Left cardiac atrium (tissue), 4 donors: ENCODE data around the gene RIPK3. TPM values are rescaled to one million over a fixed set of nuclear protein-coding genes. Genes with fewer than 3 reads are reported as not detected.

Experiments
- ATAC-seq, 2 donors: fragments of 200-7000 bp; cut with Tn5 transposase; one replicate each; pipeline ENCODE4 v1.9.1; 2020; ENCODE audit warnings: mild to moderate bottlenecking in 2 of 2, moderate library complexity in 2 of 2
- DNase-seq: peaks from one replicate; pipeline ENCODE4 v3.0.0-alpha.2; 2020
- intact Hi-C, 2 donors: fragments of 100-400 bp; cut with DNase I; formaldehyde crosslinking; loops; one replicate each; pipeline versions ENCODE4 v1.14.1 to v1.15.1; 2022 to 2023
- total RNA-seq, 2 donors: library from RNA; stranded (reverse); fragmentation: NEBNext Ultra II Directional; extraction: Animal tissue kit (Norgen Biotek cat#: 25700); gene quantifications; one replicate each; pipeline ENCODE4 v1.2.1, GENCODE V29; 2021
- donor health status: DM: no; HTN: yes; CAD: no.
- donor health status: DM: no; HTN: yes; CAD: no; lungs with severe emphysema.
- donor health status: DM: yes; HTN: yes; CAD: no.
- donor health status: Dilated cardiomyopathy.

Gene RIPK3
- total RNA-seq, 2 donors from 2014 or later, result 6.5 to 6.7 TPM

GRCh38 chr14:24296341-24297157 lies 43.2 kb downstream of the RIPK3 start:
- DNase-seq, result peak; percentile 69
- intact Hi-C loops, result loop anchor here in 1 of 2 donors (1.0 kb wide), 1 partner anchor 53 kb away; no protein-coding TSS in a partner anchor
- ATAC-seq, result peak; percentile 55 to 71

GRCh38 chr14:24293525-24293924 lies 46.3 kb downstream of the RIPK3 start:
- intact Hi-C loops, result no loop called here
- no peak for ATAC-seq
- DNase-seq, result no peak

DNA sequence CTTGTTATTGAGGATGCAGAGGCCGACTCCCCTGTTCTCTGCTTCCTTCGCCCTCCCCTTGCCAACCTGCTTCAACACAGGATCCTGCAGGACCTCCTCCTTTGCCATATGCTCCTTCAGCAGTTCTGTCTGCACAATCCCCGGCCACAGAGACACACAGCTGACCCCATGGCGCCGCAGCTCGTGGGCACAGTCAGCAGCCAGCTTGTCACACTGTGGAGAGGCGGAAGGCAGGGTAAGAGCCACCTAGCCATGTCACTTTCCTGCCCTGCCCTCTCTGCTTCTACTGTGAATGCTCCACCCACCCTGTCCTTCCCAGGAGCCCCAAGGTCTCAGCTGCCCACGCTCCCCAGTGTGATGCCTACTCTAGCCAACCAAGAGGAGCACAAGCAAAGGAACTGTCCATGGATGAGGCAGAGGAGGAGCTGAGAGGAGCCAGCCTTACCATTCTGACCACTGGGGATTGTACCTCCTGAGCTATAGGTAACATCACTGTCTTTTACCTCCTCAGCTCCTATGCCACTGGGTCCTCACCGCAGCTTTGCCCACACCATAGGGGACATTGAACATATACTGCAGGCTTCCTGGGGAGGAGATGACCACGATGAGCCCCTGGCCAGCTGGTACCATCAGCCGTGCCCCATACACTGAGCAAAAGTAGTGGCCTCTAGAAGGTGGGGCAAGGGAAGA lies 47.5 kb downstream of the RIPK3 start:
- intact Hi-C loops, result no loop called here
- DNase-seq (no peak), ATAC-seq (no peak)

- DNase-seq (no peak), ATAC-seq (no peak)
- intact Hi-C loops, result no loop called here
These were observed 48.2 kb downstream of the RIPK3 start for GRCh38 chr14:24291446-24292117.

DNA sequence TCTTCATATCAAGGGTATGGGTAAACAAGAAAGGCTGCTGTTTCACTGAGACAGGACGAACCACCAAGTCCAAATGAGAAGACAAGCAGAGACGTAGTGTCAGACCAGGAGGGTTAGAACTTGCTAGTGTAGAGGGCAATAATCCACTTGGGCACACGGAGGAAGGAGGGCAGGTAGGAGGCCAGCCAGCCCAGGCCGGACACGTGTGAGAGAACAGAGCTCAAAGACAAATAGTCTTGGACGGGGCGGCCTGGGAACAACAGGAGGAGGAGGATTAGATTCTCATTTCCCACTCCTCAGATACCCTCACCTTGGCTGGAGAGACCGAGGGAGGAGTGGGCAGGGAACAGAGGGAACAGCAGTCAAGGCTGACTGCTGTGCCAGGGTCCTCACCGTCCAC lies 49.0 kb downstream of the RIPK3 start:
- ATAC-seq (no peak), DNase-seq (no peak)
- intact Hi-C loops, result no loop called here

DNA sequence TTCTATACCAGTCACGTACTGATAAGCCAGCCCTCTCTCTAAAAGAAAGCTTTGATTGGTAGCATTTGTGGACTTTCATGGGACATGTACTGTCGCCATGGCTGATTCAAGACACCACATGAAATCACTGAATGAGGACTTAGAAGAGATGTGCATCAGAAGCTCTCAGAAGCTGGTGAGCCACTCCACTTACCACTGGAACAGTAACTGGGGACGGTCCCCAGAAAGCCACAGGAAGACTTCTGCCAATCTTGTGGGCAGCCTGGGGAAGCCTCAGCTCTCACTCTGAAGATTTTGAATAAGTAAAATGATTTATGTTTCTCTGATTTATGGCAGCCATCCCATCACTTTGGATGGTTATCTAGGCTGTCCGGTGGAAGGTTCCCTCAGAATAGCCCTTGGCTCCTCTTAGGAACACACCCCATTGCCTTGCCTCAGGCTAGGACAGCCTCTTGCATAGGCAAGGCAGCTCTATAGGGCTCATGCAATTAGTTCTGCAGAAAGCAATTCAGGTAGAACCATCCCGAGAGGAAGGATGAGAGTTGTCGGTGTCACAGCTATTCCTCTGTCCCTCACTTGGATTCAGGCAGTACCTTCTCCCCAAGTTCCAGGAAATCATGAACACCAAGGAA lies 50.0 kb downstream of the RIPK3 start:
- intact Hi-C loops, result no loop called here
- DNase-seq (no peak), ATAC-seq (no peak)

GRCh38 chr14:24286996-24287395 lies 52.8 kb downstream of the RIPK3 start:
- intact Hi-C loops, result no loop called here
- DNase-seq (no peak), ATAC-seq (no peak)

Other genes with a start within 250 kb of the RIPK3 start
- gene PCK2, start 245.7 kb downstream of the RIPK3 start, total RNA-seq, result 10 to 100 TPM; 11.5 to 13.0 TPM
- gene DCAF11, start 225.2 kb downstream of the RIPK3 start, total RNA-seq, result 10 to 100 TPM; 59.6 to 60.2 TPM
- 1 to 10 TPM; 1.6 to 1.8 TPM for gene NRL, start 225.0 kb downstream of the RIPK3 start, total RNA-seq
- 100 to 1,000 TPM; 103 to 131 TPM for gene FITM1, start 209.3 kb downstream of the RIPK3 start, total RNA-seq
- 100 to 1,000 TPM in 1 of 2 donors, 10 to 100 TPM in 1; 91.6 to 103 TPM for gene PSME1, start 203.8 kb downstream of the RIPK3 start, total RNA-seq
- gene EMC9, start 198.4 kb downstream of the RIPK3 start, total RNA-seq, result 10 to 100 TPM; 14.3 to 22.0 TPM
- gene PSME2, start 193.4 kb downstream of the RIPK3 start, total RNA-seq, result 10 to 100 TPM; 65.5 to 84.2 TPM
- 10 to 100 TPM; 31.6 to 41.7 TPM for gene RNF31, start 192.5 kb downstream of the RIPK3 start, total RNA-seq
- gene IRF9, start 178.7 kb downstream of the RIPK3 start, total RNA-seq, result 10 to 100 TPM; 44.7 to 84.6 TPM
- gene REC8, start 167.9 kb downstream of the RIPK3 start, total RNA-seq, result 1 to 10 TPM; 8.4 to 8.9 TPM
- 10 to 100 TPM; 11.8 to 30.2 TPM for gene IPO4, start 151.2 kb downstream of the RIPK3 start, total RNA-seq
- gene TM9SF1, start 144.6 kb downstream of the RIPK3 start, total RNA-seq, result 10 to 100 TPM; 30.7 to 34.0 TPM
- under 1 TPM in 1 of 2 donors, not detected in 1; 0.21 TPM for gene TSSK4, start 134.3 kb downstream of the RIPK3 start, total RNA-seq
- 10 to 100 TPM; 34.7 to 38.4 TPM for gene CHMP4A, start 126.5 kb downstream of the RIPK3 start, total RNA-seq
- 10 to 100 TPM; 14.5 to 18.2 TPM for gene MDP1, start 123.9 kb downstream of the RIPK3 start, total RNA-seq
- gene NEDD8, start 107.6 kb downstream of the RIPK3 start, total RNA-seq, result 100 to 1,000 TPM; 162 to 186 TPM
- 10 to 100 TPM; 24.1 to 34.1 TPM for gene GMPR2, start 107.1 kb downstream of the RIPK3 start, total RNA-seq
- gene TINF2, start 97.4 kb downstream of the RIPK3 start, total RNA-seq, result 10 to 100 TPM; 45.3 to 49.2 TPM
- 1 to 10 TPM; 5.5 to 6.4 TPM for gene TGM1, start 76.8 kb downstream of the RIPK3 start, total RNA-seq
- gene RABGGTA, start 68.4 kb downstream of the RIPK3 start, total RNA-seq, result 10 to 100 TPM; 16.1 to 18.6 TPM
- gene DHRS1, start 40.2 kb downstream of the RIPK3 start, total RNA-seq, result 1 to 10 TPM; 7.9 to 8.4 TPM
- 10 to 100 TPM; 17.5 to 21.7 TPM for gene NOP9, start 40.1 kb downstream of the RIPK3 start, total RNA-seq
- gene CIDEB, start 32.0 kb downstream of the RIPK3 start, total RNA-seq, result 1 to 10 TPM; 6.4 to 6.9 TPM
- gene LTB4R2, start 29.9 kb downstream of the RIPK3 start, total RNA-seq, result 1 to 10 TPM; 1.6 to 2.8 TPM
- gene LTB4R, start 28.5 kb downstream of the RIPK3 start, total RNA-seq, result 1 to 10 TPM; 2.8 to 3.2 TPM
- 10 to 100 TPM; 19.2 to 43.9 TPM for gene ADCY4, start 4.9 kb downstream of the RIPK3 start, total RNA-seq
- 10 to 100 TPM; 23.9 to 30.9 TPM for gene NFATC4, start 28.2 kb upstream of the RIPK3 start, total RNA-seq
- 10 to 100 TPM in 1 of 2 donors, 1 to 10 TPM in 1; 6.5 to 12.0 TPM for gene NYNRIN, start 59.0 kb upstream of the RIPK3 start, total RNA-seq
- gene CBLN3, start 89.7 kb upstream of the RIPK3 start, total RNA-seq, result 1 to 10 TPM; 2.2 to 2.5 TPM
- gene KHNYN, start 90.0 kb upstream of the RIPK3 start, total RNA-seq, result 10 to 100 TPM; 24.8 to 27.1 TPM
- 10 to 100 TPM; 72.0 to 78.8 TPM for gene SDR39U1, start 102.8 kb upstream of the RIPK3 start, total RNA-seq
- gene CMA1, start 168.3 kb upstream of the RIPK3 start, total RNA-seq, result 1 to 10 TPM in 1 of 2 donors, under 1 TPM in 1; 0.42 to 5.2 TPM
- 1 to 10 TPM; 2.4 to 5.3 TPM for gene CTSG, start 236.3 kb upstream of the RIPK3 start, total RNA-seq